Measurements from ENCODE around the gene SLC10A1.

DNA sequence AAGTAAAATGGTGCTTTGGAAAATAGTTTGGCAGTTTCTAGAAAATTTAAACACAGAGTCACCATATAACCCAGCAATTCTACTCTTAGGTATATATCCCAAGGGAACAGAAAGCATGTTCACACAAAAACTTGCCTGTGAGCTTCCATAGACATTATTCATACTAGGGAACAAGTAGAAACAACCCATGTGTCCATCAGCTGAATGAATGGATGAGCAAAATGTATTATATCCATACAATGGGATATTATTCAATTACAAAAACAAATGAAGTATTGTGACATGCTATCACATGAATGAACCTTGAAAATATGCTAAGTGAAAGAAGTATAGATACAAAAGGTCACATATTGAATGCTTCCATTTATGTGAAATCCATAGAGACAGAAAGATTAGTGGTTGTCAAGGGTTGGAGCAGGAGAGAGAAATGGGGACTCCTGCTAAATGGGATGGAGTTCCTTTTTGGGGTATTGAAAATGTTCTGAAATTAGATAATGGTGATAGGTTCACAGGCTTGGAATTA, 7.9 kb downstream of the SLC10A1 start:
- TF ChIP-seq, protein P1, sequence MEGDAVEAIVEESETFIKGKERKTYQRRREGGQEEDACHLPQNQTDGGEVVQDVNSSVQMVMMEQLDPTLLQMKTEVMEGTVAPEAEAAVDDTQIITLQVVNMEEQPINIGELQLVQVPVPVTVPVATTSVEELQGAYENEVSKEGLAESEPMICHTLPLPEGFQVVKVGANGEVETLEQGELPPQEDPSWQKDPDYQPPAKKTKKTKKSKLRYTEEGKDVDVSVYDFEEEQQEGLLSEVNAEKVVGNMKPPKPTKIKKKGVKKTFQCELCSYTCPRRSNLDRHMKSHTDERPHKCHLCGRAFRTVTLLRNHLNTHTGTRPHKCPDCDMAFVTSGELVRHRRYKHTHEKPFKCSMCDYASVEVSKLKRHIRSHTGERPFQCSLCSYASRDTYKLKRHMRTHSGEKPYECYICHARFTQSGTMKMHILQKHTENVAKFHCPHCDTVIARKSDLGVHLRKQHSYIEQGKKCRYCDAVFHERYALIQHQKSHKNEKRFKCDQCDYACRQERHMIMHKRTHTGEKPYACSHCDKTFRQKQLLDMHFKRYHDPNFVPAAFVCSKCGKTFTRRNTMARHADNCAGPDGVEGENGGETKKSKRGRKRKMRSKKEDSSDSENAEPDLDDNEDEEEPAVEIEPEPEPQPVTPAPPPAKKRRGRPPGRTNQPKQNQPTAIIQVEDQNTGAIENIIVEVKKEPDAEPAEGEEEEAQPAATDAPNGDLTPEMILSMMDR (IDR thresholded peaks at IDR 0.05), result no peak
- TF ChIP-seq POLR2AphosphoS5 (IDR thresholded peaks at IDR 0.05), result no peak
- no peak for TF ChIP-seq POLR2A (IDR thresholded peaks at IDR 0.05)

All from stomach (tissue), 4 donors.